H9 (cell line): ENCODE data around the gene PLD4. TPM values are rescaled to one million over a fixed set of nuclear protein-coding genes. Genes with fewer than 3 reads are reported as not detected.
"Not testable (repeated sequence)": the region's sequence is repeated elsewhere in the genome, so short reads cannot be mapped to it uniquely, and the experiment has no call there.

Experiments
- DNase-seq: peaks from one replicate; pipeline ENCODE4 v3.0.0-alpha.2; 2017
- H2AFZ ChIP-seq: one replicate; pipeline ENCODE4 v1.6.1; 2013; ENCODE audit warnings: mild to moderate bottlenecking, low read length, control low read depth, moderate library complexity
- H2AK5ac ChIP-seq: 2 replicates; pipeline ENCODE4 v1.6.1; 2013; ENCODE audit warnings: low read length, control low read depth, mixed read lengths; ENCODE audit not compliant: insufficient read length
- H2BK120ac ChIP-seq: one replicate; pipeline ENCODE4 v1.6.1; 2013; ENCODE audit warnings: low read depth, mild to moderate bottlenecking, low read length, control low read depth, inconsistent platforms; ENCODE audit not compliant: poor library complexity, severe bottlenecking
- H2BK12ac ChIP-seq: 2 replicates; pipeline ENCODE4 v1.6.1; 2013; ENCODE audit warnings: low read length, control low read depth, mixed read lengths, low read depth; ENCODE audit not compliant: insufficient read length
- H2BK15ac ChIP-seq: 2 replicates; pipeline ENCODE4 v1.6.1; 2013; ENCODE audit warnings: low read depth, low read length, control low read depth
- H2BK20ac ChIP-seq: one replicate; pipeline ENCODE4 v1.6.1; 2013; ENCODE audit warnings: low read depth, mild to moderate bottlenecking, low read length, control low read depth, inconsistent platforms; ENCODE audit not compliant: poor library complexity, severe bottlenecking
- H2BK5ac ChIP-seq: 2 replicates; pipeline ENCODE4 v1.6.1; 2013; ENCODE audit warnings: low read length, control low read depth, mixed read lengths; ENCODE audit not compliant: insufficient read length
- H3K14ac ChIP-seq: 2 replicates; pipeline ENCODE4 v1.6.1; 2013; ENCODE audit warnings: low read length, control low read depth; ENCODE audit not compliant: insufficient read depth
- H3K18ac ChIP-seq: 2 replicates; pipeline ENCODE4 v1.6.1; 2013; ENCODE audit warnings: low read depth, mild to moderate bottlenecking, mixed read lengths, low read length, control low read depth; ENCODE audit not compliant: insufficient read length
- H3K23ac ChIP-seq: 2 replicates; pipeline ENCODE4 v1.6.1; 2013; ENCODE audit warnings: low read length, control low read depth, mixed read lengths, low read depth; ENCODE audit not compliant: insufficient read length
- H3K23me2 ChIP-seq: 2 replicates; pipeline ENCODE4 v1.6.1; 2013; ENCODE audit warnings: low read depth, mild to moderate bottlenecking, mixed read lengths, low read length, control low read depth; ENCODE audit not compliant: insufficient read length, poor library complexity, severe bottlenecking
- H3K27ac ChIP-seq: 2 replicates; pipeline ENCODE4 v1.5.1; 2013; ENCODE audit warnings: low read length, control low read depth, mixed read lengths, low read depth; ENCODE audit not compliant: insufficient read length
- H3K27me3 ChIP-seq: 2 replicates; pipeline ENCODE4 v1.6.1; 2013; ENCODE audit warnings: low read length, control low read depth, inconsistent platforms; ENCODE audit not compliant: insufficient read depth
- H3K4ac ChIP-seq: 2 replicates; pipeline ENCODE4 v1.6.1; 2013; ENCODE audit warnings: low read depth, mild to moderate bottlenecking, control low read depth, inconsistent platforms, low read length, moderate library complexity
- H3K4me1 ChIP-seq: 2 replicates; pipeline ENCODE4 v1.6.1; 2013; ENCODE audit warnings: low read length, control low read depth, inconsistent platforms; ENCODE audit not compliant: insufficient read depth
- H3K4me2 ChIP-seq: 2 replicates; pipeline ENCODE4 v1.6.1; 2013; ENCODE audit warnings: low read length, control low read depth, mixed read lengths; ENCODE audit not compliant: insufficient read length, insufficient read depth
- H3K56ac ChIP-seq: 2 replicates; pipeline ENCODE4 v1.6.1; 2013; ENCODE audit warnings: low read depth, mild to moderate bottlenecking, mixed read lengths, low read length, control low read depth; ENCODE audit not compliant: insufficient read length
- H3K79me1 ChIP-seq: 2 replicates; pipeline ENCODE4 v1.6.1; 2013; ENCODE audit warnings: low read depth, mild to moderate bottlenecking, moderate library complexity, low read length, control low read depth, inconsistent platforms; ENCODE audit not compliant: insufficient read depth, poor library complexity, severe bottlenecking
- H3K79me2 ChIP-seq: 2 replicates; pipeline ENCODE4 v1.6.1; 2013; ENCODE audit warnings: low read length, control low read depth, inconsistent platforms; ENCODE audit not compliant: insufficient read depth
- H3K9ac ChIP-seq: 2 replicates; pipeline ENCODE4 v1.6.1; 2013; ENCODE audit warnings: low read length, control low read depth, mixed read lengths; ENCODE audit not compliant: insufficient read length; ENCODE audit errors: extremely low read depth
- H3K9me3 ChIP-seq: one replicate; pipeline ENCODE4 v1.6.1; 2013; ENCODE audit warnings: low read depth, low read length, inconsistent platforms; ENCODE audit not compliant: control insufficient read depth
- H3T11ph ChIP-seq: one replicate; pipeline ENCODE4 v1.6.1; 2013; ENCODE audit warnings: mild to moderate bottlenecking, low read length, control low read depth, inconsistent platforms
- H4K20me1 ChIP-seq: one replicate; pipeline ENCODE4 v1.6.1; 2013; ENCODE audit not compliant: control insufficient read depth, insufficient read length, insufficient read depth
- H4K5ac ChIP-seq: 2 replicates; pipeline ENCODE4 v1.6.1; 2013; ENCODE audit warnings: low read depth, mild to moderate bottlenecking, mixed read lengths, low read length, control low read depth; ENCODE audit not compliant: insufficient read length
- H4K8ac ChIP-seq: replicated peaks from 2 replicates; pipeline ENCODE4 v1.6.1; 2013; ENCODE audit warnings: low read length, control low read depth, mixed read lengths, low read depth; ENCODE audit not compliant: insufficient read length
- H4K91ac ChIP-seq: 2 replicates; pipeline ENCODE4 v1.6.1; 2013; ENCODE audit warnings: low read depth, mild to moderate bottlenecking, moderate library complexity, mixed read lengths, low read length, control low read depth; ENCODE audit not compliant: insufficient read length
- H3K27ac Mint-ChIP-seq, 3 experiments: 2 replicates in 2 of 3; 3 replicates in 1 of 3; pipeline ENCODE4 v1.8.0; 2020 to 2021; ENCODE audit warnings: mixed read lengths in 3 of 3, mild to moderate bottlenecking in 1 of 3, moderate library complexity in 1 of 3
- H3K27me3 Mint-ChIP-seq: 2 replicates; pipeline ENCODE4 v1.8.0; 2021; ENCODE audit warnings: low read depth, mild to moderate bottlenecking, moderate library complexity, mixed read lengths
- H3K36me3 Mint-ChIP-seq, 3 experiments: 2 replicates in 2 of 3; 3 replicates in 1 of 3; pipeline ENCODE4 v1.8.0; 2020 to 2021; ENCODE audit warnings: low read depth in 3 of 3, mixed read lengths in 3 of 3; ENCODE audit not compliant: insufficient read depth in 1 of 3
- H3K4me1 Mint-ChIP-seq, 2 experiments: 2 replicates each; pipeline ENCODE4 v1.8.0; 2020; ENCODE audit warnings: mixed read lengths in 2 of 2
- H3K4me3 Mint-ChIP-seq, 2 experiments: 2 replicates in 1 of 2; 3 replicates in 1 of 2; pipeline ENCODE4 v1.8.0; 2020 to 2021; ENCODE audit warnings: mild to moderate bottlenecking in 2 of 2, mixed read lengths in 2 of 2, moderate library complexity in 1 of 2
- H3K9me3 Mint-ChIP-seq, 2 experiments: 2 replicates in 1 of 2; 3 replicates in 1 of 2; pipeline ENCODE4 v1.8.0; 2020; ENCODE audit warnings: mild to moderate bottlenecking in 2 of 2, mixed read lengths in 2 of 2, moderate library complexity in 1 of 2
- WGBS: extraction: QIAGEN DNeasy Blood & Tissue Kit; methylation state at CpG from one replicate; pipeline ENCODE4 v1.1.7; 2013; ENCODE audit warnings: missing lambda C conversion rate, low lambda C conversion rate, mixed read lengths; ENCODE audit not compliant: insufficient read length; ENCODE audit errors: extremely low coverage; 5-methylcytosine and 5-hydroxymethylcytosine counted together
- total RNA-seq: library from RNA; stranded (reverse); gene quantifications from 2 replicates; pipeline ENCODE4 v1.2.1, GENCODE V29; 2021
- TF ChIP-seq, protein P1 (sequence below): fragments of 200-600 bp; sonication (generic); conservative IDR thresholded peaks from 3 replicates; pipeline ENCODE4 v1.8.0; 2021; ENCODE audit warnings: antibody characterized with exemption, mild to moderate bottlenecking

The PLD4 gene
- total RNA-seq, 1 experiment from 2014 or later: not detected

DNA sequence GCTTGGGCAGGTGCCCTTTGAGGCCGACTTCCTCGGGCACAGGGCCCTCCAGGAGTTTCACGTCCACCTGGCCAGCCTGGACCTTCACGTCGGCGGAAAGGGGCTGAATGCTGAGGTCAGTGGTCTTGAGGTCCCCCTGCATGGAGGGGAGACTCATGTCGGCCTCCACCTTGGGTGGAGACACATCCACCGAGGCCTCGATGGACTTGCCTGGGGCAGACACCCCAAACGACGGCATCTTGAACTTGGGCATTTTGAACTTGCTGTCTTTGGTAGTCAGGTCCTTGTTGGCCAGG, 24.0 kb downstream of the PLD4 start:
- no peak overlapping the region for H3K27ac Mint-ChIP-seq
- no peaks in the 10 kb centered on the region for H3K79me1 ChIP-seq
- no peak overlapping the region for H2BK5ac ChIP-seq
- no peak overlapping the region for H2BK120ac ChIP-seq
- no peak overlapping the region for H2BK12ac ChIP-seq
- no peak overlapping the region for H2AK5ac ChIP-seq
- no peaks in the 10 kb centered on the region for H3K27me3 ChIP-seq
- DNase-seq: no peak
- H3K36me3 Mint-ChIP-seq: no peaks in the 10 kb centered on the region; a peak in 1 of 7 replicates
- no peak overlapping the region for H3K18ac ChIP-seq
- H3K4me1 ChIP-seq: no peaks in the 10 kb centered on the region
- H2BK15ac ChIP-seq: no peak overlapping the region
- H3K27ac ChIP-seq: no peak overlapping the region
- no peaks in the 10 kb centered on the region for H3K4me1 Mint-ChIP-seq
- no peaks in the 10 kb centered on the region for H4K20me1 ChIP-seq
- no peak overlapping the region for H4K91ac ChIP-seq
- H3K79me2 ChIP-seq: no peaks in the 10 kb centered on the region
- no peak overlapping the region for H2AFZ ChIP-seq
- no peak overlapping the region for H3T11ph ChIP-seq
- H3K4ac ChIP-seq: no peak overlapping the region
- H3K9me3 Mint-ChIP-seq: peaks cover 0 to 33% of the 10 kb centered on the region in 2 experiments; a peak in 2 of 5 replicates
- no peak overlapping the region for H3K4me3 Mint-ChIP-seq
- no peak overlapping the region for H3K56ac ChIP-seq
- H4K8ac ChIP-seq: no peak overlapping the region
- H3K23ac ChIP-seq: no peak overlapping the region
- peaks cover 4% of the 10 kb centered on the region; the same call in 1 of the 2 replicates for H3K27me3 Mint-ChIP-seq
- H3K14ac ChIP-seq: no peak overlapping the region
- no peak overlapping the region for H3K9ac ChIP-seq
- TF ChIP-seq, protein P1, sequence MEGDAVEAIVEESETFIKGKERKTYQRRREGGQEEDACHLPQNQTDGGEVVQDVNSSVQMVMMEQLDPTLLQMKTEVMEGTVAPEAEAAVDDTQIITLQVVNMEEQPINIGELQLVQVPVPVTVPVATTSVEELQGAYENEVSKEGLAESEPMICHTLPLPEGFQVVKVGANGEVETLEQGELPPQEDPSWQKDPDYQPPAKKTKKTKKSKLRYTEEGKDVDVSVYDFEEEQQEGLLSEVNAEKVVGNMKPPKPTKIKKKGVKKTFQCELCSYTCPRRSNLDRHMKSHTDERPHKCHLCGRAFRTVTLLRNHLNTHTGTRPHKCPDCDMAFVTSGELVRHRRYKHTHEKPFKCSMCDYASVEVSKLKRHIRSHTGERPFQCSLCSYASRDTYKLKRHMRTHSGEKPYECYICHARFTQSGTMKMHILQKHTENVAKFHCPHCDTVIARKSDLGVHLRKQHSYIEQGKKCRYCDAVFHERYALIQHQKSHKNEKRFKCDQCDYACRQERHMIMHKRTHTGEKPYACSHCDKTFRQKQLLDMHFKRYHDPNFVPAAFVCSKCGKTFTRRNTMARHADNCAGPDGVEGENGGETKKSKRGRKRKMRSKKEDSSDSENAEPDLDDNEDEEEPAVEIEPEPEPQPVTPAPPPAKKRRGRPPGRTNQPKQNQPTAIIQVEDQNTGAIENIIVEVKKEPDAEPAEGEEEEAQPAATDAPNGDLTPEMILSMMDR: no peak
- no peak overlapping the region for H3K4me2 ChIP-seq
- H3K9me3 ChIP-seq: no peaks in the 10 kb centered on the region
- no CpG with 5 or more reads among the region's 11 CpGs for WGBS
- H2BK20ac ChIP-seq: no peak overlapping the region
- no peak overlapping the region for H4K5ac ChIP-seq
- H3K23me2 ChIP-seq: no peaks in the 10 kb centered on the region

DNA sequence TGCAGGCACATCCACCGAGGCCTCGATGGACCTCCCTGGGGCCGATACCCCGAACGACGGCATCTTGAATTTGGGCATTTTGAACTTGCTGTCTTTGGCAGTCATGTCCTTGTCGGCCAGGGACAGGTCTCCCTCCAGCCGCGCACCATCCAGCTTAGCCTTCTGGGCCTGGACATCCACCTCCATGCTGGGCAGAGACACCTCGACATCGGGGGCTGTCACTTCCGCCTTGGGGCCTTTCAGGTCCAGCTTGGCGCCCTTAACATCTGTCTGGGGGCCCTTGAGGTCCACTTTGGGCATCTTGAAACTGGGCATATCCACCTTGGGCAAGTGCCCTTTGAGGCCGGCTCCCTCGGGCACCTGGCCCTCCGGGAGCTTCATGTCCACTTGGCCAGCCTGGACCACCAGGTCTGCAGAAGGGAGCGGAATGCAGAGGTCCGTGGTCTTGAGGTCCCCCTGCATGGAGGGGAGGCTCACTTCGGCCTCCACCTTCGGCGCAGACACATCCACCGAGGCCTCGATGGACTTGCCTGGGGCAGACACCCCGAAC, 24.8 kb downstream of the PLD4 start:
- H4K91ac ChIP-seq, H3K27me3 Mint-ChIP-seq, H3K27me3 ChIP-seq, DNase-seq, H3K18ac ChIP-seq, H3K27ac ChIP-seq, H2BK15ac ChIP-seq, H3K9me3 ChIP-seq, H3K14ac ChIP-seq, H4K5ac ChIP-seq, H2AFZ ChIP-seq, H3K9ac ChIP-seq, H3K23ac ChIP-seq, H3K4me2 ChIP-seq, H3K4ac ChIP-seq, H2AK5ac ChIP-seq, H3K56ac ChIP-seq, H3K79me2 ChIP-seq, H3K27ac Mint-ChIP-seq, H4K20me1 ChIP-seq, H2BK5ac ChIP-seq, H3T11ph ChIP-seq, H4K8ac ChIP-seq, H3K4me3 Mint-ChIP-seq, H3K79me1 ChIP-seq, H2BK120ac ChIP-seq, H2BK20ac ChIP-seq, H3K36me3 Mint-ChIP-seq, H2BK12ac ChIP-seq, H3K23me2 ChIP-seq, H3K4me1 Mint-ChIP-seq, H3K4me1 ChIP-seq: not testable (repeated sequence)
- H3K9me3 Mint-ChIP-seq: peaks cover 0 to 33% of the 10 kb centered on the region in 2 experiments; a peak in 2 of 5 replicates
- no CpG with 5 or more reads among the region's 24 CpGs for WGBS
